Non-pigmented ciliary epithelial cell (primary cell): ENCODE data around the gene TCFL5.

Experiments
- DNase-seq: peaks from one replicate; pipeline ENCODE4 v3.0.0-alpha.2; 2010; ENCODE audit warnings: low read depth

TCFL5 gene

GRCh38 chr20:62895539-62895938 lies 33.9 kb upstream of the TCFL5 start:
- DNase-seq, result no peak

- DNase-seq, result no peak
Measured at GRCh38 chr20:62894261-62894660, 32.6 kb upstream of the TCFL5 start.

GRCh38 chr20:62893700-62894099 lies 32.1 kb upstream of the TCFL5 start:
- DNase-seq, result no peak

- no peak for DNase-seq
Measured at GRCh38 chr20:62892348-62893304, 31.0 kb upstream of the TCFL5 start.

GRCh38 chr20:62891111-62891510 lies 29.5 kb upstream of the TCFL5 start:
- DNase-seq, result no peak

GRCh38 chr20:62890444-62890843 lies 28.8 kb upstream of the TCFL5 start:
- no peak for DNase-seq

- DNase-seq, result no peak
Measured at GRCh38 chr20:62889871-62890270, 28.2 kb upstream of the TCFL5 start.

- no peak for DNase-seq
Measured at GRCh38 chr20:62889411-62889810, 27.8 kb upstream of the TCFL5 start.

- no peak for DNase-seq
Measured at GRCh38 chr20:62888910-62889309, 27.3 kb upstream of the TCFL5 start.

GRCh38 chr20:62888406-62888805 lies 26.8 kb upstream of the TCFL5 start:
- no peak for DNase-seq

GRCh38 chr20:62887860-62888239 lies 26.2 kb upstream of the TCFL5 start:
- no peak for DNase-seq

GRCh38 chr20:62887152-62887859 lies 25.7 kb upstream of the TCFL5 start:
- DNase-seq, result peak; percentile 84

- DNase-seq, result no peak
Measured at GRCh38 chr20:62886709-62887058, 25.1 kb upstream of the TCFL5 start.

GRCh38 chr20:62885896-62886708 lies 24.5 kb upstream of the TCFL5 start:
- DNase-seq, result no peak

GRCh38 chr20:62885046-62885895 lies 23.6 kb upstream of the TCFL5 start:
- DNase-seq, result no peak

- DNase-seq, result no peak
Measured at GRCh38 chr20:62884556-62884955, 22.9 kb upstream of the TCFL5 start.

GRCh38 chr20:62882426-62882825 lies 20.8 kb upstream of the TCFL5 start:
- DNase-seq, result no peak

GRCh38 chr20:62881662-62882395 lies 20.2 kb upstream of the TCFL5 start:
- no peak for DNase-seq

- DNase-seq, result no peak
Measured at GRCh38 chr20:62880935-62881661, 19.5 kb upstream of the TCFL5 start.
